Parathyroid adenoma (tissue), 2 donors: Measurements from ENCODE around the gene PCYT2.

Experiments used
- H2AFZ ChIP-seq: fragments of 300-600 bp; sonication (generic); one replicate; pipeline ENCODE4 v1.7.0; 2017; ENCODE audit warnings: antibody characterized with exemption, mild to moderate bottlenecking
- H3K27ac ChIP-seq: fragments of 300-600 bp; sonication (generic); one replicate; pipeline ENCODE4 v1.7.0; 2017
- H3K27me3 ChIP-seq: fragments of 300-600 bp; sonication (generic); one replicate; pipeline ENCODE4 v1.7.0; 2017; ENCODE audit warnings: low read length; ENCODE audit not compliant: control insufficient read depth, insufficient read depth
- H3K36me3 ChIP-seq: fragments of 300-600 bp; sonication (generic); one replicate; pipeline ENCODE4 v1.7.0; 2017; ENCODE audit warnings: low read length; ENCODE audit not compliant: control insufficient read depth, insufficient read depth
- H3K4me1 ChIP-seq: fragments of 300-600 bp; sonication (generic); one replicate; pipeline ENCODE4 v1.7.0; 2017; ENCODE audit warnings: control low read depth
- H3K4me2 ChIP-seq: fragments of 300-600 bp; sonication (generic); one replicate; pipeline ENCODE4 v1.7.0; 2017; ENCODE audit warnings: low read length
- H3K4me3 ChIP-seq: fragments of 300-600 bp; sonication (generic); one replicate; pipeline ENCODE4 v1.7.0; 2017; ENCODE audit warnings: low read depth, low read length
- H3K79me2 ChIP-seq: fragments of 300-600 bp; sonication (generic); one replicate; pipeline ENCODE4 v1.7.0; 2017; ENCODE audit warnings: control low read depth
- H3K9ac ChIP-seq: fragments of 300-600 bp; sonication (generic); one replicate; pipeline ENCODE4 v1.7.0; 2017; ENCODE audit warnings: mild to moderate bottlenecking
- H3K9me3 ChIP-seq: fragments of 300-600 bp; sonication (generic); one replicate; pipeline ENCODE4 v1.7.0; 2017; ENCODE audit warnings: low read length; ENCODE audit not compliant: control insufficient read depth
- CTCF ChIP-seq: fragments of 300-600 bp; sonication (generic); IDR thresholded peaks from one replicate; pipeline ENCODE4 v1.7.0; 2017; ENCODE audit warnings: antibody characterized with exemption, mild to moderate bottlenecking
- donor health status: primary hyperparathyroidism.

The PCYT2 gene

GRCh38 chr17:81922566-81923301, 11.5 kb upstream of the PCYT2 start:
- Histone ChIP-seq H3K4me3 (peak overlapping the region; percentile 37), H3K9ac (no peak overlapping the region), H3K27me3 (no peaks in the 10 kb centered on the region), H3K4me1 (peaks cover 25% of the 10 kb centered on the region), H2AFZ (no peak overlapping the region), H3K36me3 (no peaks in the 10 kb centered on the region), H3K9me3 (no peaks in the 10 kb centered on the region), H3K4me2 (peak overlapping the region; percentile 57), H3K27ac (peak overlapping the region; percentile 79), H3K79me2 (peaks cover 46% of the 10 kb centered on the region)
- no peak for TF ChIP-seq CTCF

- H3K9ac ChIP-seq: no peak overlapping the region
- TF ChIP-seq CTCF: no peak
- H2AFZ ChIP-seq: no peak overlapping the region
- H3K79me2 ChIP-seq: peaks cover 47% of the 10 kb centered on the region
- H3K4me3 ChIP-seq: no peak overlapping the region
- no peaks in the 10 kb centered on the region for H3K36me3 ChIP-seq
- no peaks in the 10 kb centered on the region for H3K9me3 ChIP-seq
- peaks cover 27% of the 10 kb centered on the region for H3K4me1 ChIP-seq
- no peaks in the 10 kb centered on the region for H3K27me3 ChIP-seq
- H3K4me2 ChIP-seq: no peak overlapping the region
- H3K27ac ChIP-seq: peak overlapping the region; percentile 10
Observed at GRCh38 chr17:81921996-81922565, 10.9 kb upstream of the PCYT2 start.

DNA sequence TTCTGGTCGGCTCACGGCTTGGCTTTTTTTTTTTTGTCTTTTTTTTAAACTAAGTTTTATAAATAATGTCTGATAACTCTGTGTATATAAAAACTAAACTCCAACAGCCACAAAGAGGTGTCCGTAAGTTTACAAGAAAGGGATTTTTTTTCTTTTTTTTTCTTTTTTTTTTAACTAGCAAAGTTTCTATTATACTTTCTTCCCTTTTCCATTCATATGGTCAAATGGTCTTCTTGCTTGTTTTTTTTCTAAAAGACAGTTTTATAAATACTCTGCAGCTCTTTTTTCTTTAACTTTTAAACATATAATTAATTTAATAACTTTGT, 10.3 kb upstream of the PCYT2 start:
- Histone ChIP-seq H3K27me3 (no peaks in the 10 kb centered on the region), H3K27ac (no peak overlapping the region), H3K4me1 (peaks cover 31% of the 10 kb centered on the region), H3K4me2 (no peak overlapping the region), H3K9ac (no peak overlapping the region), H2AFZ (no peak overlapping the region), H3K4me3 (no peak overlapping the region), H3K79me2 (peaks cover 51% of the 10 kb centered on the region), H3K9me3 (no peaks in the 10 kb centered on the region), H3K36me3 (no peaks in the 10 kb centered on the region)
- TF ChIP-seq CTCF: no peak

GRCh38 chr17:81920612-81921536, 9.7 kb upstream of the PCYT2 start:
- Histone ChIP-seq H3K27ac (no peak overlapping the region), H2AFZ (no peak overlapping the region), H3K79me2 (peaks cover 52% of the 10 kb centered on the region), H3K4me2 (no peak overlapping the region), H3K4me1 (peaks cover 31% of the 10 kb centered on the region), H3K27me3 (no peaks in the 10 kb centered on the region), H3K9ac (no peak overlapping the region), H3K36me3 (no peaks in the 10 kb centered on the region), H3K9me3 (no peaks in the 10 kb centered on the region), H3K4me3 (no peak overlapping the region)
- TF ChIP-seq CTCF: no peak
